ENCODE results near the gene INTS11. TPM values are rescaled to one million over a fixed set of nuclear protein-coding genes. Genes with fewer than 3 reads are reported as not detected.

Gene INTS11
- total and polyA plus RNA-seq, 9 of the 15 experiments (the other 6 are each of a cell fraction or from before 2014, with no cell fraction given), result 3.6 to 183 (median 110) TPM

DNA sequence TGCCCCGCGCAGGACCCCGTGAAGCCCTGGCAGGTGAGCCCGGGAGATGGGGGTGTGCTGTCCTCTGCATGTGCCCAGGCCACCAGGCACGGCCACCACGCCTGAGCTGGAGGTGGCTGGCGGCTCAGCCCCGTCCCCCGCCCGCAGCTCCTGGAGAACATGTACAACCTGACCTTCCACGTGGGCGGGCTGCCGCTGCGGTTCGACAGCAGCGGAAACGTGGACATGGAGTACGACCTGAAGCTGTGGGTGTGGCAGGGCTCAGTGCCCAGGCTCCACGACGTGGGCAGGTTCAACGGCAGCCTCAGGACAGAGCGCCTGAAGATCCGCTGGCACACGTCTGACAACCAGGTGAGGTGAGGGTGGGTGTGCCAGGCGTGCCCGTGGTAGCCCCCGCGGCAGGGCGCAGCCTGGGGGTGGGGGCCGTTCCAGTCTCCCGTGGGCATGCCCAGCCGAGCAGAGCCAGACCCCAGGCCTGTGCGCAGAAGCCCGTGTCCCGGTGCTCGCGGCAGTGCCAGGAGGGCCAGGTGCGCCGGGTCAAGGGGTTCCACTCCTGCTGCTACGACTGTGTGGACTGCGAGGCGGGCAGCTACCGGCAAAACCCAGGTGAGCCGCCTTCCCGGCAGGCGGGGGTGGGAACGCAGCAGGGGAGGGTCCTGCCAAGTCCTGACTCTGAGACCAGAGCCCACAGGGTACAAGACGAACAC is 8.5 kb upstream of the INTS11 start (continued):
- TF ChIP-seq, protein P1, sequence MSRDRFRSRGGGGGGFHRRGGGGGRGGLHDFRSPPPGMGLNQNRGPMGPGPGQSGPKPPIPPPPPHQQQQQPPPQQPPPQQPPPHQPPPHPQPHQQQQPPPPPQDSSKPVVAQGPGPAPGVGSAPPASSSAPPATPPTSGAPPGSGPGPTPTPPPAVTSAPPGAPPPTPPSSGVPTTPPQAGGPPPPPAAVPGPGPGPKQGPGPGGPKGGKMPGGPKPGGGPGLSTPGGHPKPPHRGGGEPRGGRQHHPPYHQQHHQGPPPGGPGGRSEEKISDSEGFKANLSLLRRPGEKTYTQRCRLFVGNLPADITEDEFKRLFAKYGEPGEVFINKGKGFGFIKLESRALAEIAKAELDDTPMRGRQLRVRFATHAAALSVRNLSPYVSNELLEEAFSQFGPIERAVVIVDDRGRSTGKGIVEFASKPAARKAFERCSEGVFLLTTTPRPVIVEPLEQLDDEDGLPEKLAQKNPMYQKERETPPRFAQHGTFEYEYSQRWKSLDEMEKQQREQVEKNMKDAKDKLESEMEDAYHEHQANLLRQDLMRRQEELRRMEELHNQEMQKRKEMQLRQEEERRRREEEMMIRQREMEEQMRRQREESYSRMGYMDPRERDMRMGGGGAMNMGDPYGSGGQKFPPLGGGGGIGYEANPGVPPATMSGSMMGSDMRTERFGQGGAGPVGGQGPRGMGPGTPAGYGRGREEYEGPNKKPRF (IDR thresholded peaks at IDR 0.05; ENCODE audit: low read depth, low read length), result no peak
- TF ChIP-seq ZKSCAN3 (CRISPR knock-in tag; IDR thresholded peaks at IDR 0.05) (no peak), DMBX1 (CRISPR knock-in tag; IDR thresholded peaks at IDR 0.05; ENCODE audit: borderline replicate concordance) (no peak), MBD2 (IDR thresholded peaks at IDR 0.05; ENCODE audit: borderline replicate concordance, low read depth) (no peak), NRF1 (conservative IDR thresholded peaks at IDR 0.05 in 1 of 2, IDR thresholded peaks at IDR 0.05 in 1 of 2) (no peak), ATF7 (IDR thresholded peaks at IDR 0.05) (no peak), ZC3H11A (IDR thresholded peaks at IDR 0.05; ENCODE audit: low read depth, low read length) (no peak), TAF1 (IDR thresholded peaks at IDR 0.05; ENCODE audit: control insufficient read depth, extremely low read depth, insufficient read depth, low read length, severe bottlenecking) (no peak), ZC3H8 (IDR thresholded peaks at IDR 0.05) (no peak), POLR2AphosphoS2 (IDR thresholded peaks at IDR 0.05; ENCODE audit: low read length) (no peak; the same call in 1 of the 2 replicates)
- TF ChIP-seq, protein P2, sequence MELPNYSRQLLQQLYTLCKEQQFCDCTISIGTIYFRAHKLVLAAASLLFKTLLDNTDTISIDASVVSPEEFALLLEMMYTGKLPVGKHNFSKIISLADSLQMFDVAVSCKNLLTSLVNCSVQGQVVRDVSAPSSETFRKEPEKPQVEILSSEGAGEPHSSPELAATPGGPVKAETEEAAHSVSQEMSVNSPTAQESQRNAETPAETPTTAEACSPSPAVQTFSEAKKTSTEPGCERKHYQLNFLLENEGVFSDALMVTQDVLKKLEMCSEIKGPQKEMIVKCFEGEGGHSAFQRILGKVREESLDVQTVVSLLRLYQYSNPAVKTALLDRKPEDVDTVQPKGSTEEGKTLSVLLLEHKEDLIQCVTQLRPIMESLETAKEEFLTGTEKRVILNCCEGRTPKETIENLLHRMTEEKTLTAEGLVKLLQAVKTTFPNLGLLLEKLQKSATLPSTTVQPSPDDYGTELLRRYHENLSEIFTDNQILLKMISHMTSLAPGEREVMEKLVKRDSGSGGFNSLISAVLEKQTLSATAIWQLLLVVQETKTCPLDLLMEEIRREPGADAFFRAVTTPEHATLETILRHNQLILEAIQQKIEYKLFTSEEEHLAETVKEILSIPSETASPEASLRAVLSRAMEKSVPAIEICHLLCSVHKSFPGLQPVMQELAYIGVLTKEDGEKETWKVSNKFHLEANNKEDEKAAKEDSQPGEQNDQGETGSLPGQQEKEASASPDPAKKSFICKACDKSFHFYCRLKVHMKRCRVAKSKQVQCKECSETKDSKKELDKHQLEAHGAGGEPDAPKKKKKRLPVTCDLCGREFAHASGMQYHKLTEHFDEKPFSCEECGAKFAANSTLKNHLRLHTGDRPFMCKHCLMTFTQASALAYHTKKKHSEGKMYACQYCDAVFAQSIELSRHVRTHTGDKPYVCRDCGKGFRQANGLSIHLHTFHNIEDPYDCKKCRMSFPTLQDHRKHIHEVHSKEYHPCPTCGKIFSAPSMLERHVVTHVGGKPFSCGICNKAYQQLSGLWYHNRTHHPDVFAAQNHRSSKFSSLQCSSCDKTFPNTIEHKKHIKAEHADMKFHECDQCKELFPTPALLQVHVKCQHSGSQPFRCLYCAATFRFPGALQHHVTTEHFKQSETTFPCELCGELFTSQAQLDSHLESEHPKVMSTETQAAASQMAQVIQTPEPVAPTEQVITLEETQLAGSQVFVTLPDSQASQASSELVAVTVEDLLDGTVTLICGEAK (IDR thresholded peaks at IDR 0.05), result no peak
- TF ChIP-seq, protein P2 (CRISPR knock-in tag; IDR thresholded peaks at IDR 0.05), result no peak

All from K562 (cell line).